Measurements from ENCODE around the gene PSD.

The PSD gene

GRCh38 chr10:102408728-102409603, 9.6 kb downstream of the PSD start:
- FAIRE-seq, result no peak
- no peak for TF ChIP-seq POLR2A (IDR thresholded peaks at IDR 0.05; ENCODE audit: low read depth, low read length)

DNA sequence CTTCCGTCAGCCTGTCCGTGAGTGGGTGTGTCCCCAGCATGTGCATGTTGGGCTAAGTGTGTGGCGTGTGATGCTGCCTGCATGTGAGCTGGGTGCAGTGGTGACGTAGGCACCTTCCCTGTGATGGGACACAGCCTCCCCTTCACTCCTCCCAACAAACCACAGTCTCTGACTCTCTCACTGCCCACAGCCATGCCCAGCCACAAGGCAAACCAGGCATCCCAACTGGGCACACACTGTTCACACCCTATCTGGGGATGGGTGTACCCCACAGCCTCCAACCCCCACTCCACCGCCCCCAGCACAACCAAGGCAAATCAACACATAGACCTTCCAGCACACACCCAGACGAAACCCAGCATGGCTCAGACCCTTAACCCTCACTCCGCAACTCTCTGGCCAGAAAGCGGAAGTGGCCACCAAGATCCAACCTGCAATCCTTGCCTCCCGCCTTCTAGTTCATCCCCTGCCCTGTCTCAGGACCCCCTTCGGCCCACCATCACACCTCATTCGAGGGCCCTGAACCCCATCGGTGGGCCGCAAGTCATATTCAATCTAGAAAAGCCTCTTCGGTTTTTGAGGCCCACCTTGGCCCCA, 10.4 kb downstream of the PSD start:
- no peak for TF ChIP-seq POLR2A (IDR thresholded peaks at IDR 0.05; ENCODE audit: low read depth, low read length)
- FAIRE-seq (no peak), DNase-seq (ENCODE audit: insufficient read length, low spot score) (no peak)

More at GRCh38 chr10:102408728-102409603, 9.6 kb downstream of the PSD start:
- DNase-seq (ENCODE audit: insufficient read length, low spot score), result no peak

DNA sequence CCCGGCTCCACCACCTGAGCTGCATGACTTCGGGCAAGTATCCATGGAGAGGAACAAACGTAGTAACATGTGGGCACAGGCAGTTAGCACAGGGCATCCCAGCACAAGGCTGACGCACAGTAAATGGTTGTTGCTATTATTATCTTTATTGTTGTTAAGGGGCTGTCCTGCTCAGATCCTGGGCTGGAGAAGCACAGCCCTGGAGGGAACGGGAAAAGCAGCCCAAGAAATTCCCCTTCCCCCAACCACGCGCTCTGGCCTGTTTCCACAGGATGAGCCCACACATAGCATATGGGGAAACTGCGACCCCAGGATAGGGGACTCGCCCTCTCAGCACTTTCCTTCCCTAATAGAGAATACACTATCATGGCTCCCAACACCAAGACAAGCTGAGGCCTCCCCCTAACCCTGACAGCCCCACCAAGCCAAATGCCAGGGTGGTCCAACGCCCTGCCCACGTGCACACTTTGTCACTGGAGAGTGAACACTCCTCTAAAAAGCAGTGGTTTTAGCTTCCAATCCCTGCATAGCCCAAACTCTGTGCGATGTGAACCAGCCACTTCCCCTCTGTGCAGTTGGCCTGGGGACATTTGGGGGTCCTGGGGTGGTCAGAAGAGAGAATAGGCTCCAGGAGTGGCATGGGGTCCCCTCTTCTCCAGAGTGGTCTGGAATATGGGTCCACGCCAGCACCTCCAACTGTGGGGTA, 11.0 kb downstream of the PSD start:
- DNase-seq (ENCODE audit: insufficient read length, low spot score), result no peak
- TF ChIP-seq POLR2A (IDR thresholded peaks at IDR 0.05; ENCODE audit: low read depth, low read length), result no peak
- no peak for FAIRE-seq

- FAIRE-seq (no peak), DNase-seq (ENCODE audit: insufficient read length, low spot score) (no peak)
- TF ChIP-seq POLR2A (IDR thresholded peaks at IDR 0.05; ENCODE audit: low read depth, low read length), result no peak
Measured at GRCh38 chr10:102406815-102407214, 11.8 kb downstream of the PSD start.

GRCh38 chr10:102405632-102406031, 13.0 kb downstream of the PSD start:
- DNase-seq (ENCODE audit: insufficient read length, low spot score) (no peak), FAIRE-seq (no peak)
- TF ChIP-seq POLR2A (IDR thresholded peaks at IDR 0.05; ENCODE audit: low read depth, low read length), result no peak

GRCh38 chr10:102405108-102405571, 13.4 kb downstream of the PSD start:
- no peak for TF ChIP-seq POLR2A (IDR thresholded peaks at IDR 0.05; ENCODE audit: low read depth, low read length)
- no peak for FAIRE-seq
- DNase-seq (ENCODE audit: insufficient read length, low spot score), result no peak

- TF ChIP-seq POLR2A (IDR thresholded peaks at IDR 0.05; ENCODE audit: low read depth, low read length), result no peak; the same call in 1 of the 2 replicates
- FAIRE-seq, result no peak
Measured at GRCh38 chr10:102404361-102405107, 14.1 kb downstream of the PSD start.

GRCh38 chr10:102403115-102403514, 15.5 kb downstream of the PSD start:
- no peak for FAIRE-seq
- no peak for TF ChIP-seq POLR2A (IDR thresholded peaks at IDR 0.05; ENCODE audit: low read depth, low read length)
- no peak for DNase-seq (ENCODE audit: insufficient read length, low spot score)

More at GRCh38 chr10:102404361-102405107, 14.1 kb downstream of the PSD start:
- DNase-seq (ENCODE audit: insufficient read length, low spot score), result no peak

- no peak for TF ChIP-seq POLR2A (IDR thresholded peaks at IDR 0.05; ENCODE audit: low read depth, low read length)
Measured at GRCh38 chr10:102402512-102402896, 16.1 kb downstream of the PSD start.

GRCh38 chr10:102401735-102402511, 16.7 kb downstream of the PSD start:
- no peak for TF ChIP-seq POLR2A (IDR thresholded peaks at IDR 0.05; ENCODE audit: low read depth, low read length)
- no peak for FAIRE-seq

More at GRCh38 chr10:102402512-102402896, 16.1 kb downstream of the PSD start:
- no peak for FAIRE-seq
- no peak for DNase-seq (ENCODE audit: insufficient read length, low spot score)

GRCh38 chr10:102401342-102401654, 17.3 kb downstream of the PSD start:
- no peak for DNase-seq (ENCODE audit: insufficient read length, low spot score)
- TF ChIP-seq POLR2A (IDR thresholded peaks at IDR 0.05; ENCODE audit: low read depth, low read length), result no peak
- no peak for FAIRE-seq

More at GRCh38 chr10:102401735-102402511, 16.7 kb downstream of the PSD start:
- peak; percentile 91 for DNase-seq (ENCODE audit: insufficient read length, low spot score)

GRCh38 chr10:102400598-102401341, 17.8 kb downstream of the PSD start:
- DNase-seq (ENCODE audit: insufficient read length, low spot score), result no peak
- no peak for FAIRE-seq
- no peak for TF ChIP-seq POLR2A (IDR thresholded peaks at IDR 0.05; ENCODE audit: low read depth, low read length)

Measured in H54 (cell line).